MM.1S (cell line): ENCODE results near the gene UTF1.

Experiments used
- EZH2 ChIP-seq: fragments of 300-600 bp; sonication (generic); optimal IDR thresholded peaks from 2 replicates; pipeline ENCODE3; 2017; ENCODE audit warnings: low read depth, mild to moderate bottlenecking, antibody characterized with exemption, low read length, mixed read lengths
- TF ChIP-seq, protein P1 (sequence below): fragments of 300-600 bp; sonication (generic); IDR thresholded peaks from 2 replicates; pipeline ENCODE4 v1.5.1; 2016; ENCODE audit warnings: antibody characterized with exemption, low read length, mixed read lengths

DNA sequence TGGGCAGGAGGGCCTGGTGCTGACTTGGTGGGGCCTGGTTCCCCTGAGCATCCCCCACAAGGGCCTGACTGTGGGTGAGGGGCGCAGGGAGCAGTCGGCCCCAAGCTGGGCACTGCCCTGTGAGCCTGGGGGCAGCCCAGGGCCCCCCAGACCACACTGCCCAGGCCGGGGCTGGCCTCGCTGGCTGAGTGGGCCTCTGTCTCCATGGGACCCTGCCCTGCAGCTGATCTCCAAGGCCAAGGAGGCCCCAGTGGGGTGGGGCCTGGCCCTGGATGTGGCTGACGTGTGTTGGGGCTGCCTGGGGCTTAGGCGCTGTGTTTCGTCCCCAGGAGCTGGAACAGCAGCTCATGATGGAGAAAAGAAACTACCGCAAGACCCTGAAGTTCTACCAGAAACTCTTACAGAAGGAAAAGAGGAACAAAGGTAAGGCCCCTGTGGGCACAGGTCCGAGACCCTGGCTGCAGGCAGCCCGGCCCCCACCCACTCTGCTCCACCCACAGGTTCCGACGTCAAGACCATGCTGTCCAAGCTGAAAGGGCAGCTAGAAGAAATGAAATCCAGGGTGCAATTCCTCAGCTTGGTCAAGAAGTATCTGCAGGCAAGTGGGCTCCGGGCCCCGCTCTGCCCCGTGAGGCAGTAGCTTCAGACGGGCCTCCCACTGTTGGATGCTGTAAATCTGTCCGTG is 23.5 kb upstream of the UTF1 start:
- TF ChIP-seq, protein P1, sequence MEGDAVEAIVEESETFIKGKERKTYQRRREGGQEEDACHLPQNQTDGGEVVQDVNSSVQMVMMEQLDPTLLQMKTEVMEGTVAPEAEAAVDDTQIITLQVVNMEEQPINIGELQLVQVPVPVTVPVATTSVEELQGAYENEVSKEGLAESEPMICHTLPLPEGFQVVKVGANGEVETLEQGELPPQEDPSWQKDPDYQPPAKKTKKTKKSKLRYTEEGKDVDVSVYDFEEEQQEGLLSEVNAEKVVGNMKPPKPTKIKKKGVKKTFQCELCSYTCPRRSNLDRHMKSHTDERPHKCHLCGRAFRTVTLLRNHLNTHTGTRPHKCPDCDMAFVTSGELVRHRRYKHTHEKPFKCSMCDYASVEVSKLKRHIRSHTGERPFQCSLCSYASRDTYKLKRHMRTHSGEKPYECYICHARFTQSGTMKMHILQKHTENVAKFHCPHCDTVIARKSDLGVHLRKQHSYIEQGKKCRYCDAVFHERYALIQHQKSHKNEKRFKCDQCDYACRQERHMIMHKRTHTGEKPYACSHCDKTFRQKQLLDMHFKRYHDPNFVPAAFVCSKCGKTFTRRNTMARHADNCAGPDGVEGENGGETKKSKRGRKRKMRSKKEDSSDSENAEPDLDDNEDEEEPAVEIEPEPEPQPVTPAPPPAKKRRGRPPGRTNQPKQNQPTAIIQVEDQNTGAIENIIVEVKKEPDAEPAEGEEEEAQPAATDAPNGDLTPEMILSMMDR: no peak
- no peak for TF ChIP-seq EZH2
